Measurements from ENCODE around the gene ZFP62. TPM values are rescaled to one million over a fixed set of nuclear protein-coding genes. Genes with fewer than 3 reads are reported as not detected.
"Not testable (repeated sequence)": the region's sequence is repeated elsewhere in the genome, so short reads cannot be mapped to it uniquely, and the experiment has no call there.

Gene ZFP62
- total RNA-seq, 1 donor from 2014 or later = 29.9 TPM

- intact Hi-C loops (cut with DNase I) = no loop called here
- DNase-seq (ENCODE audit: low spot score) = no peak
- ATAC-seq = no peak
Measured at GRCh38 chr5:180839227-180839626, 21.8 kb downstream of the ZFP62 start.

- DNase-seq (ENCODE audit: low spot score) (no peak), ATAC-seq (no peak)
- intact Hi-C loops (cut with DNase I) = no loop called here
Measured at GRCh38 chr5:180837478-180837877, 23.6 kb downstream of the ZFP62 start.

- intact Hi-C loops (cut with DNase I) = no loop called here
- DNase-seq (ENCODE audit: low spot score) = no peak
- ATAC-seq = no peak
Measured at GRCh38 chr5:180832638-180833068, 28.4 kb downstream of the ZFP62 start.

GRCh38 chr5:180831139-180832093, 29.7 kb downstream of the ZFP62 start:
- intact Hi-C loops (cut with DNase I) = no loop called here
- ATAC-seq (peak; percentile 98), DNase-seq (ENCODE audit: low spot score) (peak; percentile 93)

- peak; percentile 82 for DNase-seq (ENCODE audit: low spot score)
- intact Hi-C loops (cut with DNase I) = no loop called here
- peak; percentile 58 for ATAC-seq
Measured at GRCh38 chr5:180830253-180831138, 30.6 kb downstream of the ZFP62 start.

- DNase-seq (ENCODE audit: low spot score) = no peak
- intact Hi-C loops (cut with DNase I) = no loop called here
- no peak for ATAC-seq
Measured at GRCh38 chr5:180829726-180830125, 31.4 kb downstream of the ZFP62 start.

GRCh38 chr5:180828756-180829531, 32.1 kb downstream of the ZFP62 start:
- ATAC-seq = peak; percentile 1
- DNase-seq (ENCODE audit: low spot score); intact Hi-C loops (cut with DNase I): not testable (repeated sequence)

- DNase-seq (ENCODE audit: low spot score); ATAC-seq; intact Hi-C loops (cut with DNase I): not testable (repeated sequence)
Measured at GRCh38 chr5:180827374-180827773, 33.7 kb downstream of the ZFP62 start.

- DNase-seq (ENCODE audit: low spot score) = no peak
- peak; percentile 61 for ATAC-seq
- intact Hi-C loops (cut with DNase I) = no loop called here
Measured at GRCh38 chr5:180825768-180826525, 35.1 kb downstream of the ZFP62 start.

- intact Hi-C loops (cut with DNase I) = no loop called here
- ATAC-seq (no peak), DNase-seq (ENCODE audit: low spot score) (no peak)
Measured at GRCh38 chr5:180824630-180825476, 36.2 kb downstream of the ZFP62 start.

- DNase-seq (ENCODE audit: low spot score) (no peak), ATAC-seq (no peak)
- intact Hi-C loops (cut with DNase I) = no loop called here
Measured at GRCh38 chr5:180823940-180824629, 37.0 kb downstream of the ZFP62 start.

GRCh38 chr5:180823346-180823745, 37.7 kb downstream of the ZFP62 start:
- ATAC-seq (no peak), DNase-seq (ENCODE audit: low spot score) (no peak)
- intact Hi-C loops (cut with DNase I) = no loop called here

GRCh38 chr5:180821538-180821937, 39.5 kb downstream of the ZFP62 start:
- DNase-seq (ENCODE audit: low spot score) (no peak), ATAC-seq (no peak)
- intact Hi-C loops (cut with DNase I) = no loop called here

- intact Hi-C loops (cut with DNase I) = no loop called here
- DNase-seq (ENCODE audit: low spot score) = no peak
- ATAC-seq = peak; percentile 83
Measured at GRCh38 chr5:180820788-180821321, 40.2 kb downstream of the ZFP62 start.

GRCh38 chr5:180818677-180819341, 42.3 kb downstream of the ZFP62 start:
- no peak for ATAC-seq
- DNase-seq (ENCODE audit: low spot score) = no peak
- intact Hi-C loops (cut with DNase I) = no loop called here
